Measurements from ENCODE around the gene KLK3.

Gene KLK3

DNA sequence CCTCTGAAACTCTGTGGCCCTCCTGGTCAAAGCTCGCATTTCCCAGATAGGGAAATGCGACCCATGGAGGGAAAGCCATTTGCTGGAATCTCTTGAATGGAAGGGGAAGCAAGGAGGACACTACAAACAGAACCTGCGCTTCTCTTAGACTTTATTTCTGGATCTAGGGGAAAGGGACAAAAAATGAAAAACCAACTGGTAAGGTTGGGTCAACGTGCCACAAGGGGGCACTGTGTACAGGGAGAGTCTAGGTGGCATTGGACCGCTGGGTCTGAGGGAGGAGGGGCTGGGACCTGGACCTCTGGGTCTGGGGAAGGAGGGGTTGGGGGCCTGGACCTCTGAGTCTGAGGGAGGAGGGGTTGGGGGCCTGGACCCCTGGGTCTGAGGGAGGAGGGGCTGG lies 51.5 kb downstream of the KLK3 start:
- DNase-seq: peak in 1 of 2 experiments; percentile 27

DNA sequence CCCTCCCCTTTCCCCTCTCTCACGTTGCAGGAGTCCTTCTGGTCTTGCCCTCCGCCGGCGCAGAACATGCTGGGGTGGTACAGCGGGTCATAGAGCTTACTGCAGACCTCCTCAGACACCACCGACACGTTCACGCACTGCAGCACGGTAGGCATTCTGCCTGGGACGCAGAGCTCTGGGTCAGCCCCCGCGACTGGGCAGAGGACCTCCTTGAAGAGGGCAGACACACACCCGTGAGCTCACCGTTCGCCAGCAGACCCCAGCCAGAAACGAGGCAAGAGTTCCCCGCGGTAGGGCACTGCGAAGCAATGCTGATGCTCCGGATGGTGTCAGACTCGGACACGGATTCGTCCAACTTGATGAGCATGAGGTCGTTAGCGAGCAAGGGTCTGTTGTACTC lies 53.6 kb downstream of the KLK3 start:
- no peak for DNase-seq

DNA sequence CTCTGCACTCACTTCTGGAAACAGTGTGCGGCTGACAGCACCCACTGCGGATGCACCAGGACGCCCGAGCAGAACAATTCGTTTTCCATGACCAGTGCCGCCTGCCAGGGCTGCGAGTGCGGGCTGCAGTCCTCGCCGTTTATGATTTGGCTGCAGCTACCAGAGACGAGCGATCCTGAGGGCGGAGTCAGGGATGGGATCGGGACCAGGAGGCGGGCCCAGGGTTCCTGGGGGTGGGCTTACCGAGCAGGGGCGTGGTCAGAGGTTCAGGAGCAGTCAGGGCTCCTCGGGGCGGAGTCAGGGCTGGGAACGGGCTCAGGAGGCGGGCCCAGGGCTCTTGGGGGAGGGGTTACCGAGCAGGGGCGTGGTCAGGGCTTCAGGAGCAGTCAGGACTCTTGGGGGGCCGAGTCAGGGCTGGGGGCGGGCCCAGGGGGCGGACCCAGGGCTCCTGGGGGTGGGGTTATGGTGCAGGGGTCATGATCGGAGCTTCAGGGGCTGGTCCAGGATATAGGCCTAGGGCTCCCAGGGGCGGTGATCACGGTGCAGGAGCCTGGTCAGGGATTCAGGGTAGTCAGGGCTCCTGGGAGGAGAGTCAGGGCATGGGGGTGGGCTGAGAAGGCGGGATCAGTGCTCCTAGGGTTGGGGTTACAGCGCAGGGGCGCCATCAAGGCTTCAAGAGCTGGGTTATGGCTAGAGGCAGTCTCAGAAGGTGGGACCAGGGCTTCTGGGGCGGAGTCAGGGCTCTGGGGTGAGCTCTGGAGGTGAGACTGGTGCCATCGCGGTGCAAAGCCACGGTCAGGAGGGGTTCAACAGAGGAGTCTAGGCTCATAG lies 54.7 kb downstream of the KLK3 start:
- peak in 1 of 2 experiments; percentile 12 for DNase-seq

Data from stimulated activated CD4-positive, alpha-beta T cell treated with anti-CD3 and anti-CD28 coated beads, Interleukin-4, amount 100 ng/mL, for 4 hours (primary cell).